GM12878 (cell line): Measurements from ENCODE around the gene PALLD.

Source experiments
- MXI1 ChIP-seq: fragments of 150-350 bp; IDR thresholded peaks from 2 replicates; pipeline ENCODE4 v1.6.1; 2011; ENCODE audit warnings: low read depth, mild to moderate bottlenecking, inconsistent platforms, low read length, improper control_type of control experiment
- POLR2A ChIP-seq: IDR thresholded peaks from 2 replicates; pipeline ENCODE4 v1.6.1; 2011; ENCODE audit warnings: low read depth, mild to moderate bottlenecking, low read length

DNA sequence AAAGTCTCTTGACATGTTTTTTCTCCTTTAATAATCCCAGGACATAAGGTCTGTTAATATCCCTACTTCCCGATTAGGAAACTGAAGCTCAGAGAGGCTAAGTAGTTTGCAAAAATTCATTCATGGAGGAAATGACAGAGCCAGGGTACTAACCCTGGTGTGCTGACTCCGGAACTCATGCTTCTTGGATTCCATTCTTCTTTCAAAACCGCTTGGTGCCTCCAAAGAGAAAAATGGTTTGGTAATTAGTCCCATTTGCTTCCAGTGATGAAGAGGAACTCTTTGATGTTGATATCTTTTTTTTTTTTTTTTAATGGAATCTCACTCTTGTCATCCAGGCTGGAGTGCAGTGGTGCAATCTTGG, 146.9 kb downstream of the PALLD start:
- TF ChIP-seq POLR2A (no peak), MXI1 (no peak)
